Bronchial epithelial cell (primary cell): ENCODE results near the gene ZMAT5. TPM values are rescaled to one million over a fixed set of nuclear protein-coding genes. Genes with fewer than 3 reads are reported as not detected.

Source experiments
- DNase-seq: peaks from one replicate; pipeline ENCODE4 v3.0.0-alpha.2; 2010; ENCODE audit warnings: low read depth
- FAIRE-seq: peaks from 2 replicates; lab custom pipeline; 2011; peaks lifted over from hg19 to GRCh38; lab: Jason Lieb, UNC
- H3K27me3 ChIP-seq: 2 replicates; pipeline ENCODE4 v1.5.1; 2011; ENCODE audit warnings: low read length; ENCODE audit not compliant: control insufficient read depth, insufficient read depth
- H3K36me3 ChIP-seq: 2 replicates; pipeline ENCODE4 v1.5.1; 2011; ENCODE audit warnings: low read length; ENCODE audit not compliant: control insufficient read depth, insufficient read depth
- H3K4me3 ChIP-seq: 2 replicates; pipeline ENCODE4 v1.5.1; 2011; ENCODE audit warnings: mild to moderate bottlenecking, low read depth, low read length, control low read depth
- total RNA-seq: library from RNA; depleted of rRNA; stranded (reverse); fragments of >200 nt; gene quantifications from 2 replicates; pipeline ENCODE4 v1.2.1, GENCODE V29; 2014
- TF ChIP-seq, protein P1 (sequence below): IDR thresholded peaks from 2 replicates; pipeline ENCODE4 v1.5.1; 2011; ENCODE audit warnings: mild to moderate bottlenecking, moderate library complexity, low read length, control low read depth, inconsistent platforms; ENCODE audit not compliant: insufficient read depth, severe bottlenecking

The ZMAT5 gene
- total RNA-seq, 1 donor from 2014 or later = 24.7 TPM

DNA sequence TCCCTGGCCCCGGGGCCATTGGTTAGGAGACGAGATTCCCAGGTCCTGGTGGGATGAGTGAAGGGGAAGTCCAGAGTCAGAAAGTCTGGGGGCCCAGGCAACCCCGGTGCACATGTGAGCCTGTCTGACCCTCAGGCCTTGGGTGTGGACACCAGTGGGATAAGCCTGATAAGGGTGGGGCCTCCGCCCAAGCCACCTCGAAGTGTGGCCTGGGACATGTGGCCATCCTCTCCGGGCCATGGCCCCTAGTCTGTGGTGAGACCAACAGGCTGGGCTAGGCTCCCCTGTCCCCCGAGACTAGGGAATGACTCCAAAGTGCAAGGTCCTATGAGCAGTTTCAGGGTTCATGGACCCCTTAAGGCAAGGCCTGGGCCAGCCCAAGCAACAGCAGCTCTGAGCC lies 40.7 kb downstream of the ZMAT5 start:
- no peak overlapping the region for H3K4me3 ChIP-seq
- FAIRE-seq = no peak
- DNase-seq = no peak
- H3K27me3 ChIP-seq = peaks cover 2% of the 10 kb centered on the region
- H3K36me3 ChIP-seq = no peaks in the 10 kb centered on the region
- TF ChIP-seq, protein P1, sequence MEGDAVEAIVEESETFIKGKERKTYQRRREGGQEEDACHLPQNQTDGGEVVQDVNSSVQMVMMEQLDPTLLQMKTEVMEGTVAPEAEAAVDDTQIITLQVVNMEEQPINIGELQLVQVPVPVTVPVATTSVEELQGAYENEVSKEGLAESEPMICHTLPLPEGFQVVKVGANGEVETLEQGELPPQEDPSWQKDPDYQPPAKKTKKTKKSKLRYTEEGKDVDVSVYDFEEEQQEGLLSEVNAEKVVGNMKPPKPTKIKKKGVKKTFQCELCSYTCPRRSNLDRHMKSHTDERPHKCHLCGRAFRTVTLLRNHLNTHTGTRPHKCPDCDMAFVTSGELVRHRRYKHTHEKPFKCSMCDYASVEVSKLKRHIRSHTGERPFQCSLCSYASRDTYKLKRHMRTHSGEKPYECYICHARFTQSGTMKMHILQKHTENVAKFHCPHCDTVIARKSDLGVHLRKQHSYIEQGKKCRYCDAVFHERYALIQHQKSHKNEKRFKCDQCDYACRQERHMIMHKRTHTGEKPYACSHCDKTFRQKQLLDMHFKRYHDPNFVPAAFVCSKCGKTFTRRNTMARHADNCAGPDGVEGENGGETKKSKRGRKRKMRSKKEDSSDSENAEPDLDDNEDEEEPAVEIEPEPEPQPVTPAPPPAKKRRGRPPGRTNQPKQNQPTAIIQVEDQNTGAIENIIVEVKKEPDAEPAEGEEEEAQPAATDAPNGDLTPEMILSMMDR = no peak

DNA sequence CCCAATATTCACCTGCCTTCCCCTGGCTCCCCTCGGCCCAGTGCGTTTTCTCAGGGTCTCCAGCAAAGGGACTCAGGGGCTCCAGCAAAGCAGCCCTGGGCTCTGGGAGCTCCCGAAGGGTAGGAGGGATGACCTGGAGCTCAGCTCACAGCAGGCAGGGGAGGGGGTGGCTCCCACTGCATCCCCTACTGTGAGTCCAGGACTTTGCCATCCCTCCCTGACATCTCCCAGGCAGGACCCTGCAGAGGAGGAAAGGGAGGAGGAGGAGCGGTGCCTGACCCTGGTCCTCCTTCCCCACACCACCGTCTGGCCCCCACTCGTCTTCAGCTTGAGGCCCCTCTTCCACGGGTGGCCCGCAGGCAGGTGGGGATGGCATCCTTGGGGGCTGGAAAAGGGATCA lies 42.0 kb downstream of the ZMAT5 start:
- H3K36me3 ChIP-seq = no peaks in the 10 kb centered on the region
- peaks cover 5% of the 10 kb centered on the region for H3K27me3 ChIP-seq
- no peak for DNase-seq
- no peak for FAIRE-seq
- no peak overlapping the region for H3K4me3 ChIP-seq
- TF ChIP-seq, protein P1 = no peak

DNA sequence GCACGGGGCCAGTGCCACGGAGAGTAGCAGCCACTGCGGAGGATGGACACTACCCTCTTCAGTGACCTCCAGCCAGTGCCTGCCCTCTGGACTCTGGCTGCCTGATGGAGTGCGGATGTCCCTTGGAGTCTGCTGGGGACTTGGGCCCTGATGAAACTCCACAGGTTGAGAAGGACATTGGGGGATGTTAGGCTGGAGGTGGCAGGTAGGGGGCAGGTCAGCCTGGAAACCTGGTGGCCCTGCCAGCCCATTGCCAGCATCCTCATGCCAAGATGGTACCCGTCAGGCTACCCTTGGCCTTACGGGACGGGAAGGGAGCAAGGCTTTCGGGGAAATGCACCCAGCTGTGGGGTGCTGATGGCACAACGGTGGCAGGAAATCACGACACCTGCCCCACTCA lies 43.0 kb downstream of the ZMAT5 start:
- no peak overlapping the region for H3K4me3 ChIP-seq
- H3K36me3 ChIP-seq = no peaks in the 10 kb centered on the region
- DNase-seq (no peak), FAIRE-seq (no peak)
- TF ChIP-seq, protein P1 = no peak
- H3K27me3 ChIP-seq = peaks cover 12% of the 10 kb centered on the region

DNA sequence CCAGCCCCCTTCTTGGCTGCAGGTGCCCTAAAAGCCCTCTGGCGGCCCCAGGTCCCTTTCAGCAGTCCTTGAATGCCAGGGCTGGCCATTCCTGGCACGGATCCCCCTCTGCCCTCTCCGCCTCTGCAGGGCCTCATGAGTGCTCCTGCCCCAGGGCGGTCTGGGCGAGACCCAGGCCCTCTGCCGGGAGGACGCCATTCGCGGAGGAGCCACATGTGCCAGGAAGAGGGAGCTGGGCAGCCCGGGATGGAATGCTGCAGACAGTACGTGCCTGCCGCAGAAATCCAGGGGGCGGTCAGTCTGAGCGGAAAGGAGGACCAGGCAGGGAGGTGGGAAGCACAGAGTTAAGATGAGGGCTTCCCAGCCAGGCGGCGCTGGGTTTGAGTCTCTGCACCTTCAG lies 44.2 kb downstream of the ZMAT5 start:
- FAIRE-seq (no peak), DNase-seq (no peak)
- TF ChIP-seq, protein P1 = no peak
- H3K36me3 ChIP-seq = no peaks in the 10 kb centered on the region
- H3K27me3 ChIP-seq = peaks cover 12% of the 10 kb centered on the region
- H3K4me3 ChIP-seq = no peak overlapping the region

DNA sequence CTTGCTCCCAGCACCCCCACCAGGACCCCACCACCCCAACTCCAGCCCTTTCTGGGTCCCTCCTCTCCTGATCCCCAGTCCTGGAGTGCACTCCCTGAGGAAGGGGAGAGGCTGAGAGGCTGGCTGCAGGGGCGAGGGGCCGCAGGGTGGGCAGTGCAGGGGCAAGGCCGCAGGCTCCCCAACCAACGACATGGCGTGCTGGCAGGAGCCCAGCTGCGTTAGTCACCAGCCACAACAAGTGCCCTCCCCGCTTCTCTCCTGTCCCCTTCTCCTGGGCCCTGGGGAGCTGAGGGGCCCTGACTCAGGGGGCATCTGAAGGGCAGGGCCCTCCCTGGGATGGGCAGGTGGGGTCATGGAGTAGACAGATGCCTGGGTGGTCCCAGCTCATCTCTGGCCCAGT lies 44.7 kb downstream of the ZMAT5 start:
- DNase-seq = no peak
- Histone ChIP-seq H3K36me3 (no peaks in the 10 kb centered on the region), H3K27me3 (peaks cover 12% of the 10 kb centered on the region), H3K4me3 (no peak overlapping the region)
- TF ChIP-seq, protein P1 = no peak
- FAIRE-seq = no peak

DNA sequence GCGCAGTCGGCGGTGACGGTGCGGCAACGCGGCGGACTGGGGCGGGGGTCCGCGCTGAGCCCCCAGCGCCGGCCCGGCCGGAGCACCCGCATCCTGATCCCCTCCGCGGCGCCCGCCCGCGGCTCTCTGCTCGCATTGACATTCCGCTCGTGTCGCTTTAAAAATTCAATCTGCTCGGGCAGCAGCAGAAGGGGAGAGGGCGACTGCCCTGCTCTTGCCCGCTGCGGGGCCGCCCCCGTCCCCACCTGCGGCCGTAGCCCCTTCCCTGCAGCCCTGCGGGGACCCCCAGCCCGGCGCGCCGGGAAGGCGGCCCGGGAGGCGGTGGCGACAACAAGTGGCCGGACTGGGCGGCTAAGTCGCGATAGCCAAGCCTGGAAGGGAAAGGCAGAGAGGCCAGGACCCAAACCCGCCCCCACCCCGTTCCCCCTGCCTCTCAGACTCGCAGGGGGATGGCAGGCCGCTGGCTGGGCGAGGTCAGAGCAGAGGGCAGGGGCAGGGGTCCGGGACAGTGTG lies 45.9 kb downstream of the ZMAT5 start:
- Histone ChIP-seq H3K4me3 (no peak overlapping the region), H3K36me3 (no peaks in the 10 kb centered on the region), H3K27me3 (peaks cover 12% of the 10 kb centered on the region)
- FAIRE-seq = no peak
- no peak for DNase-seq
- TF ChIP-seq, protein P1 = no peak
